ENCODE measurements around the gene MRI1.
A peak's percentile ranks its signal among the peaks of the same experiment; 100 is the strongest.

Gene MRI1

GRCh38 chr19:13794757-13795589 is 30.7 kb downstream of the MRI1 start, which contains the start of gene ZSWIM4:
Gene ZSWIM4 (plus strand): TSS chr19:13795443. CDS start chr19:13795649, 206 bp downstream.
- peak; percentile 94 for DNase-seq (ENCODE audit: low read depth)

GRCh38 chr19:13795595-13796300 is 31.4 kb downstream of the MRI1 start:
- no peak for DNase-seq (ENCODE audit: low read depth)

GRCh38 chr19:13796301-13797057 is 32.2 kb downstream of the MRI1 start:
- no peak for DNase-seq (ENCODE audit: low read depth)

DNA sequence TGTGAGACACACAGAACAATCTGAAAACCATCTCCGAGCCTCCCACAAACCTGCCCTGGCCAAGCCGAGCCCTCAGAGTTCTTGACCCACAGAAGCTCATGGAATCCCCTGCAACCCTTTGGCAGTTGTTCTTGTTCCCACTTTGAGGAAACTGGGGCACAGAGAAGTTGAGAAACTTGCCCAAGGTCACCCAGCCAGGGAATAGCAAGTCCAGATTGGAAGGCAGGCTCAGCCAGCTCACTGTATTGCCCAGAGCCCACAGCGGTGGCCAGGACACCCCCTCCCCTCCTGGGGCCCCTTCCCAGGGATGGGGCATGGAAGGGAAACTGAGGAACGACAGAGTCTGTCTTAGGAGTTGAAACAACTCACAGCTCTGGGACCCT is 32.7 kb downstream of the MRI1 start:
- DNase-seq (ENCODE audit: low read depth) = no peak

- DNase-seq (ENCODE audit: low read depth) = no peak
Observed at GRCh38 chr19:13797870-13798269, 33.5 kb downstream of the MRI1 start.

DNA sequence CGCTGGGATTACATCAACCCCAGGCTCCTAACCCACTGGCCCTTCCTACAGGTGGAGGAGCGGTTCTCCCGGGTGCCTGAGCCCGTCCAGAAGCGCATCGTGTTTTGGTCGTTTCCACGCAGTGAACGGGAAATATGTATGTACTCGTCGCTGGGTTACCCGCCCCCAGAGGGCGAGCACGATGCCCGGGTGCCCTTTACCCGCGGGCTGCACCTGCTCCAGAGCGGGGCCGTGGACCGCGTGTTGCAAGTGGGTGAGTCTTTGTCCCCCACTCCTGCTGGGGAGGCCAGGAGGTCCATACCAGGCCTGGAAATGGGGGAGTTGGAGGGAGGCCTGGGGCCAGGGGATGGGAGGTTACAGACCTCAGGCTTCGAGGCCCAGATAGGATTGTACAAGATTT is 35.3 kb downstream of the MRI1 start:
- no peak for DNase-seq (ENCODE audit: low read depth)

GRCh38 chr19:13803038-13803437 is 38.7 kb downstream of the MRI1 start:
- no peak for DNase-seq (ENCODE audit: low read depth)

DNA sequence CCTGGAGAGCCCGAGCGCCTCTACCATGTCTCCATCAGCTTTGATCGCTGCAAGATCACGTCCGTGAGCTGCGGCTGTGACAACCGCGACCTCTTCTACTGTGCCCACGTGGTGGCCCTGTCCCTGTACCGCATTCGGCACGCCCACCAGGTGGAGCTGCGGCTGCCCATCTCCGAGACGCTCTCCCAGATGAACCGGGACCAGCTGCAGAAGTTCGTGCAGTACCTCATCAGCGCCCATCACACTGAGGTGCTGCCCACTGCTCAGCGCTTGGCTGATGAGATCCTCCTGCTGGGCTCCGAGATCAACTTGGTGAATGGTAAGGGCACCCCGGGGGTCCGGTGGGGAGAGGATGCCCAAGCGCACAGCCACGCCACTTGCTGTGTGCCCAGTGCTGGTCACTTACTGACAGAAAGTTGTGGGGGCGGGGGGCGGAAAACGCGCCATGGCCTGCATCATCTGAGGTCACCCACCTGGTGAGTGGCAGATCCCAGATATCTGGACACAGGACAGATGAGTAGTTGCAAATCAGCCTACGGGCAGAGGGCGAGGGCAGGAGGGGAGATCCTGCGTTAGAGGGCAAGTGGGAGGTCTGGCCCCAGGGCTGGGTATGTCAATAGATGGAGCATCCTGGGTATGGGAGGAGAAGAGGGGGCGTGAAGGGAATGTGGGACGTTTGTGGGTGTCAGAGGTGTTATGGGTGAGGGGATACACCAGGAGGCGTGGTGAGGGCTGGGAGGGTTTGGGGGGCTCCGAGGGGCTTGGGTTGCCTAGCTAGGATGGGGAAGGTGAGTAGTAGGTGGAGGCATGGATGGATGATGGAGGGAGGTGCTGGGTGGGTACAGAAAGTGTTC is 40.7 kb downstream of the MRI1 start:
- no peak for DNase-seq (ENCODE audit: low read depth)

GRCh38 chr19:13806728-13807127 is 42.4 kb downstream of the MRI1 start:
- no peak for DNase-seq (ENCODE audit: low read depth)

GRCh38 chr19:13807421-13808021 is 43.2 kb downstream of the MRI1 start:
- no peak for DNase-seq (ENCODE audit: low read depth)

GRCh38 chr19:13808856-13809255 is 44.5 kb downstream of the MRI1 start:
- no peak for DNase-seq (ENCODE audit: low read depth)

- no peak for DNase-seq (ENCODE audit: low read depth)
Observed at GRCh38 chr19:13812544-13812943, 48.2 kb downstream of the MRI1 start.

DNA sequence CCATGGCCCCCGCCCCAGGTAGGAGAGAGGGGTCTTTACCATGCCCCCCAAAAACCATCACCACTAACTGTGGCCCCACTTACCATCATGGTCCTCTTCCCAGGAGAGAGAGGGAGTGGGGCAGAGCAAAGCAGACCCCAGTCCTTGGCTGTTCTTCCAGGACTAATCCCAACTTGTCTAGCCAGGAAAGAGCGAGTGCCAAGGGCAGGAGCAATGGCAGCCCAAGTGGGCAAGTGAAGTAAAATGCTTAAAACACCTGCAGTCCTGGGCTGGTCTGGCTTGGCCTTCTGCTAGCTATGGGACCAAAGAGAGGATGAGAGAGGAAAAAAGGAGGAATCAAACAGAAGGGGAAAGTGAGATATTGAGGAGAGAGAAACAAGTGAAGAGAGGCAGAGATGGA is 48.8 kb downstream of the MRI1 start:
- DNase-seq (ENCODE audit: low read depth) = no peak

DNA sequence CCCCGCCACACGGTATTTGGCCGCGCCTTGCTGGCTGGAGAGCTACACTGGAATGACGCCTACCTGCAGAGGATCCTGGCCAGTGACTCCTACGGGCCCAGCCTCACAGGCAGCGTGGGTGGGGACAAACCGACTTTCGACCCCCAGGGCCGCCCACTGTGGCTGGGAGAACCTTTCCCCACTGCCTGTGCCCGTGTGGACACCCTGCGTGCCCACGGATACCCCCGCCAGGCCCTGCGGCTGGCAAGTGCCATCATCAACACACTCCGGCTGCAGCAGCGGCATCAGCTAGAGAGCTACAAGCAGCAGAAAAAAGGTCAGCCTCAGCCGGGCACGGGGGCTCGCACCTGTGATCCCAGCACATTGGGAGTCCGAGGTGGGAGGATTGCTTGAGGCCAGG is 50.2 kb downstream of the MRI1 start:
- DNase-seq (ENCODE audit: low read depth) = no peak

DNA sequence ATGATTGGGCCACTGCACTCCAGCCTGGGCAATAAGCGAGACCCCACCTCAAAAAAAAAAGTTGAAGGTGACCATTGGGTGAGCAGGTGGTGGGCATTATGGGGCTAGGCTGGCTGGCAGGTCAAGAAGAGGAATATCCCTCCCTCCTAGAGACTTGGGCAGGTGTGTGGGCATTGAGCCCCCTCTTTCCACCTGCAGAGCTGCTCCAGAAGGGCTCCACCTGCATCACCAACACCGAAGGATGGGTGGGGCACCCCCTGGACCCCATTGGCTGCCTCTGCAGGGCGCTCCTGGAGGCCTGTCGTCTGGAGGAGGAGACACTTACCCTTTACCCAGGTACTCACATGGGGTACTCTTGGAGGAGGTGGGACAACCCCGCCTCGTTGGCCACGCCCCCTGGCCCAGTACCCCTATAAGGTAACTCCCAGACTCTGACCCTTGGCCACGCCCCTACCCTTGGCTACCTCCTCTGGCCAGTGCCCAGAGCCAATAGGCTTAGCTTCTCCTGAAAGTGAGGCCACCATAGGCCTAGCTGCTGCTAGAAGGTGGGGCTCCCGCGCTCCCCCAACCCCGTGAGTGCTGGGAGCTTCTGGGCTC is 52.8 kb downstream of the MRI1 start:
- no peak for DNase-seq (ENCODE audit: low read depth)

DNA sequence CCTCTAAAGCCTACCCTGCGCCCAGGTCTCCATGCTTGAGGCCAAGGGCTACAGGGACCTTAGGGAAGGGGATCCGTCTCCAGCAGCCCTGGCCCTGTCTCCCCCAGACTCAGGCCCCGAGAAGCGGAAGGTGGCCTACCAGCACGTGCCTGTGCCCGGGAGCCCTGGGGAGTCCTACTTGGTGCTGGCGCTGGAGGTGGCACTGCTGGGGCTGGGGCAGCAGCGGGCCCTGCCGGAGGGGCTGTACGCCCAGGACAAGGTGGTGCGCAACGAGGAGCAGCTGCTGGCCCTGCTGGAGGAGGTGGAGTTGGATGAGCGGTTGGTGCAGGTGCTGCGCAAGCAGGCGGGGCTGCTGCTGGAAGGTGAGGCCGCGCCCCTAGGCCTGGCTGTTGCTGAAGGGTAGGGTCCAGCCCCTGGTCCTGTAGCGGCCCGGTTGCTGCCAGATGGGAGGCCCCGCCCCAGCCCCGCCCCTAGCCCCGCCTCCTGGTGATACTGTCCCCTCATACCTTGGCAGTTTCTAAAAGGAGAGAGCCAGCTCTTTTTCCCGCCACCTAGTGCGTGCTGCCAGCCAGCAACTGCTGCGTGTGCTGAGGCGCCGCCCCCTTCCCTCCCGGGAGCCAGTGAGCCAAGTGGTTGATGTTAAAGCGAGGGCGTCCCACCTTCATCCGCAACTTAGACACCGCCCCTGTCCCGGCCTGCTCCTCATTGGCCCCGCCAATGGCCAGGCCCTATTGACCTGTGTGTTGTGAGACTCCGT is 53.5 kb downstream of the MRI1 start:
- DNase-seq (ENCODE audit: low read depth) = no peak

- no peak for DNase-seq (ENCODE audit: low read depth)
Observed at GRCh38 chr19:13819238-13819637, 54.9 kb downstream of the MRI1 start.

DNA sequence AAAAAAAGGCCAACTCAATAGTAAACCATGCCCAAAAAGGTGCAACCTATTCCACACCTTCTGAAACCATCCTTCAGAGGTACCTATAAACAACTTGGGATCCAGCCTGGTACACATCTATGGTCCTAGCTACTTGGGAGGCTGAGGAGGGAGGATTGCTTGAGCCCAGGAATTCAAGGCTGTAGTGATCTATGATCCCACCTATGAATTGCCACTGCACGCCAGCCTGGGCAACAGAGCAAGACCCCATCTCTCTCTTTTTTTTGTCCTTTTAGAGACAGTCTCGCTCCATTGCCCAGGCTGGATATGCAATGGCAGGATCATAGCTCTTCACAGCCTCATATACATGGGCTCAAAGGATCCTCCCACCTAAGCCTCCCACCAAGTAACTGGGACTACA is 57.0 kb downstream of the MRI1 start:
- DNase-seq (ENCODE audit: low read depth) = no peak

DNA sequence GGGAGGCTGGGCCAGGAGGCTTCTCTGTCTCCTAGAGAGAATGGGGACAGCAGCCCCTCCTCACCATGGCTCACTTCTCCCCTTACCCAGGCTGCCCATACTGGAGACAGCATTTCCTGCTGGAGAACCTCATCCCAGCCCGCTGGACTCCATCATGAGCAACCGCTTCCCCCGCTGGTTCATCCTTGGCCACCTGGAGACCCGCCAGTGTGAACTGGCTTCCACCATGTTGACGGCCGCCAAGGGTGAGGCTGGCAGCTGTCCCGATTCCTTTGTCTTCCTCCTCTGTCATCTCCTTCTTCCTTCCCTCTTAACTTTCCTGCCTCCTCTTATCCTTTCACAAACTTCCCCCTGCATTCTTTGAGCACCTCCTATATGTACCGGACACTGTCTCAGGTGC is 58.9 kb downstream of the MRI1 start:
- no peak for DNase-seq (ENCODE audit: low read depth)
